Measurements from ENCODE around the gene PEX5L. TPM values are rescaled to one million over a fixed set of nuclear protein-coding genes. Genes with fewer than 3 reads are reported as not detected.

The PEX5L gene
- total RNA-seq, 6 experiments from 2014 or later = 0.09 to 0.28 (median 0.11) TPM; not detected in 1

GRCh38 chr3:179958759-179959158 lies 78.0 kb downstream of the PEX5L start:
- TF ChIP-seq, protein P1, sequence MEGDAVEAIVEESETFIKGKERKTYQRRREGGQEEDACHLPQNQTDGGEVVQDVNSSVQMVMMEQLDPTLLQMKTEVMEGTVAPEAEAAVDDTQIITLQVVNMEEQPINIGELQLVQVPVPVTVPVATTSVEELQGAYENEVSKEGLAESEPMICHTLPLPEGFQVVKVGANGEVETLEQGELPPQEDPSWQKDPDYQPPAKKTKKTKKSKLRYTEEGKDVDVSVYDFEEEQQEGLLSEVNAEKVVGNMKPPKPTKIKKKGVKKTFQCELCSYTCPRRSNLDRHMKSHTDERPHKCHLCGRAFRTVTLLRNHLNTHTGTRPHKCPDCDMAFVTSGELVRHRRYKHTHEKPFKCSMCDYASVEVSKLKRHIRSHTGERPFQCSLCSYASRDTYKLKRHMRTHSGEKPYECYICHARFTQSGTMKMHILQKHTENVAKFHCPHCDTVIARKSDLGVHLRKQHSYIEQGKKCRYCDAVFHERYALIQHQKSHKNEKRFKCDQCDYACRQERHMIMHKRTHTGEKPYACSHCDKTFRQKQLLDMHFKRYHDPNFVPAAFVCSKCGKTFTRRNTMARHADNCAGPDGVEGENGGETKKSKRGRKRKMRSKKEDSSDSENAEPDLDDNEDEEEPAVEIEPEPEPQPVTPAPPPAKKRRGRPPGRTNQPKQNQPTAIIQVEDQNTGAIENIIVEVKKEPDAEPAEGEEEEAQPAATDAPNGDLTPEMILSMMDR (IDR thresholded peaks at IDR 0.05) = no peak
- H3K27ac Mint-ChIP-seq = no peak overlapping the region

DNA sequence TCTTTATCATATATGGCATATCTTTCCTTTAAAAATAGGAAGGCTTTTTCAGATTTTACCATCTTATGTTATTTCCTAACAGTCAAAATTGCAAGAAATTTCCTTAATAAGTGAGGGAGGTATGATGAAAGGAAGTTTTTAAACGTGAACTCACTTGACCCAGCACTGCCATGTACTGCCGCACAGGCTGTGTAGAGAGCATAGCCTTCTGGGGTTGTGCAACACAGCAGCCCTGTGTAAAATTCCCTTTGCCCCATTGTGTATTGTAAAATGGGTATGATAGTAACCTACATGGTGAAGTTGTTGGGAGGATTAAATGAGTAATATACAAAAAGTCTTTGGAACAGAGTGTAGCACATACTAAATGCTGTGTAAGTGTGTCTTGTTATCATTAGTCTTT lies 78.6 kb downstream of the PEX5L start:
- no peak overlapping the region for H3K27ac Mint-ChIP-seq
- H3K4me1 Mint-ChIP-seq (ENCODE audit: low read depth) = peaks cover 28% of the 10 kb centered on the region
- DNase-seq = no peak
- peaks cover 3% of the 10 kb centered on the region; the same call in 1 of the 2 replicates for H3K27me3 Mint-ChIP-seq (ENCODE audit: insufficient read depth)
- TF ChIP-seq, protein P1 (IDR thresholded peaks at IDR 0.05) = no peak
- no peaks in the 10 kb centered on the region for H3K9me3 Mint-ChIP-seq
- no peaks in the 10 kb centered on the region for H3K36me3 Mint-ChIP-seq (ENCODE audit: low read depth)
- no peak overlapping the region for H3K4me3 Mint-ChIP-seq

More at GRCh38 chr3:179958759-179959158, 78.0 kb downstream of the PEX5L start:
- Mint-ChIP-seq H3K9me3 (no peaks in the 10 kb centered on the region), H3K27me3 (ENCODE audit: insufficient read depth) (peaks cover 3% of the 10 kb centered on the region; the same call in 1 of the 2 replicates), H3K4me1 (ENCODE audit: low read depth) (peaks cover 25% of the 10 kb centered on the region), H3K36me3 (ENCODE audit: low read depth) (no peaks in the 10 kb centered on the region), H3K4me3 (no peak overlapping the region)
- no peak for DNase-seq

- Mint-ChIP-seq H3K27me3 (ENCODE audit: insufficient read depth) (peaks cover 3% of the 10 kb centered on the region; the same call in 1 of the 2 replicates), H3K36me3 (ENCODE audit: low read depth) (no peaks in the 10 kb centered on the region), H3K27ac (no peak overlapping the region), H3K4me1 (ENCODE audit: low read depth) (peaks cover 23% of the 10 kb centered on the region), H3K9me3 (no peaks in the 10 kb centered on the region), H3K4me3 (no peak overlapping the region)
- TF ChIP-seq, protein P1 (IDR thresholded peaks at IDR 0.05) = no peak
- no peak for DNase-seq
Observed at GRCh38 chr3:179957264-179957845, 79.4 kb downstream of the PEX5L start.

GRCh38 chr3:179956416-179956830 lies 80.3 kb downstream of the PEX5L start:
- TF ChIP-seq, protein P1 (IDR thresholded peaks at IDR 0.05) = no peak
- no peak for DNase-seq
- H3K9me3 Mint-ChIP-seq = no peaks in the 10 kb centered on the region
- no peak overlapping the region for H3K4me3 Mint-ChIP-seq
- H3K4me1 Mint-ChIP-seq (ENCODE audit: low read depth) = peaks cover 23% of the 10 kb centered on the region
- H3K27ac Mint-ChIP-seq = no peak overlapping the region
- H3K27me3 Mint-ChIP-seq (ENCODE audit: insufficient read depth) = peaks cover 3% of the 10 kb centered on the region; the same call in 1 of the 2 replicates
- H3K36me3 Mint-ChIP-seq (ENCODE audit: low read depth) = no peaks in the 10 kb centered on the region

DNA sequence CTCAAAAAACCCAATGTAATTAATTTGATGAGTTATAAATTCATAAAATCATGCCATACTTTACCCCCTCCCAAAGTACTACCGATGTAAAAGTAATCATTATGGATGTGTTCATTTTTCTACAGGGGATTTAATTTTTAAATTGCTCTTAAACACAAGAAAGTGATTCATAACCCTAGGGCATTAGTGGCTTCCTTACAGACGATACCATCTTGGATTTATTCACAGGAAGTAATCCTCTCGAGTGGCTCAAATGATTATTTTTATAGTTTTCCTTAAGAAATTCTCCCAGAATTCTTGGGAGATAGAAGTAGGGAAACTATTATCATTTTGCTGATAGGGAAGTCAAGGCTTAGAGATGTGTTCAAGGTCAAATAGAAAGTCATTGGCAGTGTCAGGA lies 80.9 kb downstream of the PEX5L start:
- TF ChIP-seq, protein P1 (IDR thresholded peaks at IDR 0.05) = no peak
- no peak overlapping the region for H3K4me3 Mint-ChIP-seq
- H3K9me3 Mint-ChIP-seq = no peaks in the 10 kb centered on the region
- H3K36me3 Mint-ChIP-seq (ENCODE audit: low read depth) = no peaks in the 10 kb centered on the region
- no peak overlapping the region for H3K27ac Mint-ChIP-seq
- H3K4me1 Mint-ChIP-seq (ENCODE audit: low read depth) = peaks cover 23% of the 10 kb centered on the region
- H3K27me3 Mint-ChIP-seq (ENCODE audit: insufficient read depth) = no peaks in the 10 kb centered on the region
- peak; percentile 17 for DNase-seq
